ENCODE results near the gene ZNF536.
"Not testable (repeated sequence)": the region's sequence is repeated elsewhere in the genome, so short reads cannot be mapped to it uniquely, and the experiment has no call there.

ZNF536 gene

DNA sequence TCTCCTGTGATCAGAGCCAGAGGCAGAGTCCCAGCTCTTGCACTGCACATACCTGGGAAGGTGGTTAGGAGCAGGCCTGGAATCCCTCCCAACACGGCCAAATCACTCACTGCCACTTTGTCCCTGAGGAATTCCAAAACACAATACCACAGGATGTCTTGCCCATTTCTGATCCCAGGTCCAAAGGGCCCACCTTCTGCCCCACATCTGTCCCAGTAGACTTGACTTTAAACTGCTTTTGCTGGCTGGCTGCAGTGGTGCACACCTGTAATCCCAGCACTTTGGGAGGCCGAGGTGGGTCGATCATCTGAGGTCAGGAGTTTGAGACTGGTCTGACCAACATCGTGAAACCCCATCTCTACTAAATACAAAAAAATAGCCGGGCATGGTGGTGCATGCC, 18.9 kb downstream of the ZNF536 start:
- no peak overlapping the region for H3K4me3 ChIP-seq (ENCODE audit: control insufficient read depth, low read depth, low read length)
- TF ChIP-seq, protein P1, sequence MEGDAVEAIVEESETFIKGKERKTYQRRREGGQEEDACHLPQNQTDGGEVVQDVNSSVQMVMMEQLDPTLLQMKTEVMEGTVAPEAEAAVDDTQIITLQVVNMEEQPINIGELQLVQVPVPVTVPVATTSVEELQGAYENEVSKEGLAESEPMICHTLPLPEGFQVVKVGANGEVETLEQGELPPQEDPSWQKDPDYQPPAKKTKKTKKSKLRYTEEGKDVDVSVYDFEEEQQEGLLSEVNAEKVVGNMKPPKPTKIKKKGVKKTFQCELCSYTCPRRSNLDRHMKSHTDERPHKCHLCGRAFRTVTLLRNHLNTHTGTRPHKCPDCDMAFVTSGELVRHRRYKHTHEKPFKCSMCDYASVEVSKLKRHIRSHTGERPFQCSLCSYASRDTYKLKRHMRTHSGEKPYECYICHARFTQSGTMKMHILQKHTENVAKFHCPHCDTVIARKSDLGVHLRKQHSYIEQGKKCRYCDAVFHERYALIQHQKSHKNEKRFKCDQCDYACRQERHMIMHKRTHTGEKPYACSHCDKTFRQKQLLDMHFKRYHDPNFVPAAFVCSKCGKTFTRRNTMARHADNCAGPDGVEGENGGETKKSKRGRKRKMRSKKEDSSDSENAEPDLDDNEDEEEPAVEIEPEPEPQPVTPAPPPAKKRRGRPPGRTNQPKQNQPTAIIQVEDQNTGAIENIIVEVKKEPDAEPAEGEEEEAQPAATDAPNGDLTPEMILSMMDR (IDR thresholded peaks at IDR 0.05; ENCODE audit: control insufficient read depth, insufficient read depth, low read depth, low read length, missing control alignments), result no peak
- no peak for DNase-seq (ENCODE audit: low read depth)

DNA sequence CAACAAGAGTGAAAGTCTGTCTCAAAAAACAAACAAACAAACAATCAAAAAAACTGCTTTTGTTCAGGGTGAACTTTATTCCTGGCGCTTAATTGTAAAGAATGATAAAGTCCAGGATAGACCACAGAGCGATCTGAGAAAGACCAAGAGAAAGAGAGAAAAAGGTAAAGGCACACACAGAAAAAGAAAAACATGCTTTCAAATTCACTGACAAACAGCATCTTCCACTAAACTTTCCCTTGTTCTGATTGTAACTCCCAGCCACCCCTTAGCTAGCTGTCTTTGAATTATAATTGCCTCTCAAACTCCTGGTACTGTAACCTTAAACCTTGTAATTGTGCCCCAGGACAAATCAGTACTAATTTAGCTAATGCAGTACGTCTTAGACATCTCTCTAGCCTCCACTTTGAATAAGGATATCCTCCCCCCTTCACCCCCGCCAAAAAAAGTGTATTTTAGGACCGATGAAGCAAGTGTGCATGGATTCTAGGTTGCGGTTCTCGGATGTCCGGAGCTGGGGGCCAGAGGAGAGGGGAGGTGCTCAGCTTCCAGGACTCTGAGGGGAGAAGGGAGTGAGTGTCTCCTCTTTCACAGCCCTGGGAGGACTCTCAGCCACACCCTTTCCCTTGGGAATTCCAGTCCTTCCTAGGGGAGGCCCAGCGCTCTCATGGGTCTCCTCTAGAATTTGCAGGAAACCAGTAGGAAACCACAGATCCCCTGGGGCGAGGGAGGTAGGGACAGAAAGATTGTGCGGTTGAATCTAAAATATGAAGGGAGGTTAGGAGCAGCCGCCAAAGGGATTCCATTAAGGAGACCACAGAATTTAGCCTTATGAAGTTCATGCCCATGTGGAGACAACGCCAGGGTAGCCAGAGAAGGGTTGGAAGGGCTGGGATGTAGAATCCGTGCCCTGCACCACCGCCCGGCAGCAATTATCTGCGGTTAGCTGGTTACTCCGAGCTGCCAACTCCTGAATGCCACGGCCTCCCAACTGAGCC, 19.7 kb downstream of the ZNF536 start:
- no peak overlapping the region for H3K4me3 ChIP-seq (ENCODE audit: control insufficient read depth, low read depth, low read length)
- TF ChIP-seq, protein P1 (IDR thresholded peaks at IDR 0.05; ENCODE audit: control insufficient read depth, insufficient read depth, low read depth, low read length, missing control alignments), result no peak
- DNase-seq (ENCODE audit: low read depth), result peak; percentile 8

DNA sequence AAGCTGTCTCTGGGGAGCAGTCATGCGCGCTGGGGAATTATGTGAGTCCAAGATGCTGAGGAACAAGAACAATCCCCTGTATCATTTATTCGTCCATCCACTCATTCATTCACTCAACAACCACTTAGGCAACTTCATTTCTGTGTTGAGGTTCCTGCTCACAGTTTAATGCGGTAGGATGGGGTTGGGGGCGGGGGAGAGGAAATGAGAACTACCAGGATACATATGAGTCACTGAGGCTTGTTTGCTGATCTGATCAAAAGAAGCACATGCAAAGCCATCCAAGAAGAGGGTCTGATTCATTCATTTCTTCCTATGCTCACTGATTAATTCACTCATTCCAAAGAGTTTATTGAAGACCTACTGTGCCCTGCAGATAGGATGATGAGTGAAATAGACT, 20.9 kb downstream of the ZNF536 start:
- no peak overlapping the region for H3K4me3 ChIP-seq (ENCODE audit: control insufficient read depth, low read depth, low read length)
- TF ChIP-seq, protein P1 (IDR thresholded peaks at IDR 0.05; ENCODE audit: control insufficient read depth, insufficient read depth, low read depth, low read length, missing control alignments), result no peak
- no peak for DNase-seq (ENCODE audit: low read depth)

DNA sequence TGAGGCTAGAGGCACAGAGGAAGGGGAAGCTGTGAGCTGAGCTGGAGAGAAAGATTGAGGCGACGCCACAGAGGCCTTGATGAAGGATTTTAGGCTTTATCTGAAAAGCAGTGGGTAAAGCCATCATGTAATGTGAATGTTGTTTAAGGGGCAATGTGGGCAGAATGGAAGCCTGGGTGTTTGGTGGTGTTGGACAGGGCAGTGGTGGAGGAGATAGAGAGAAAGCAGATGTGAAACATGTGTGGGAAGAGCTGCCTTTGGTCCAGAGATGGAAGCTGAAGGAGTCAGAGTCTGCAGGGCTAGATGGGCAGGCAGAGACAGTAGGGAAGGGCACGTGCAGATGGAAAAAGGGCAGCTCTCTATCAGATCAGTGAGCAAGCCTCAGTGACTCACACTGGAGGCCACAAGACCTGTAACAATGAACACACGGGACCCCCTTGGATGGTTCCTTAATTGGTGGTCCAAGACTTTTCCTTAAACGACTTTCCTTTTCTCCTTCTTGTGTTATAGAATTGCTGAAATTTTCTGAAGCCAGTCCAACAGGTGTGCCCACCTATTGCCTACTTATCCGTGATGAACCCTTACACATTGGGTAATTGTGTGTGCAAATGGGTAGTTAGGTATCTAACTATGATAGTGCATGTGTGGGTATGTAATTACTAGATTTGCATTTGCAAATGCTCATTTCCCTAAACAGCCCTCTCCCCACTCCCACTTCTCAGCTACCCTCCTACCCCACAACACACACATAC, 21.7 kb downstream of the ZNF536 start:
- DNase-seq (ENCODE audit: low read depth), result no peak
- TF ChIP-seq, protein P1 (IDR thresholded peaks at IDR 0.05; ENCODE audit: control insufficient read depth, insufficient read depth, low read depth, low read length, missing control alignments), result no peak
- no peak overlapping the region for H3K4me3 ChIP-seq (ENCODE audit: control insufficient read depth, low read depth, low read length)

GRCh38 chr19:30394481-30395151, 22.4 kb downstream of the ZNF536 start:
- TF ChIP-seq, protein P1 (IDR thresholded peaks at IDR 0.05; ENCODE audit: control insufficient read depth, insufficient read depth, low read depth, low read length, missing control alignments), result no peak
- DNase-seq (ENCODE audit: low read depth), result no peak
- H3K4me3 ChIP-seq (ENCODE audit: control insufficient read depth, low read depth, low read length), result no peak overlapping the region

DNA sequence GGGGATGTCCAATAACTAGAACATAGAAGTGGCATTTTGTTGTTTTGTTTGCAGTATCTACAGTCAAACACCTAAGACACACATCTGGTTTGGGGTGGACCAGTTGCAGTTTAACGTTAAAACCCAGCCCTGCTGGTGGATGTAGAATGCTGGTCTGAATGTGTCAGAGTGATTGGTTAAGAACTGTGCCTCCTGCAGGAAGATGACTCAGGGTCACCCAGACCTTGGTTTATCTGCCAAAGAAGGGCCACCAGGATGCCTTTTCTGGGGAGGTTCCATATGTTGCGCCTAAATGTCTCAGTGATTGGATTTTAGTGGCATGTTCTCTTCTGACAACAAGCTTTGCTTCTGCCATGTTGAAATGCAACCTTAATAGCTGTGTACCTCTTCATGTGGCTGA, 23.1 kb downstream of the ZNF536 start:
- no peak for DNase-seq (ENCODE audit: low read depth)
- TF ChIP-seq, protein P1 (IDR thresholded peaks at IDR 0.05; ENCODE audit: control insufficient read depth, insufficient read depth, low read depth, low read length, missing control alignments), result no peak

DNA sequence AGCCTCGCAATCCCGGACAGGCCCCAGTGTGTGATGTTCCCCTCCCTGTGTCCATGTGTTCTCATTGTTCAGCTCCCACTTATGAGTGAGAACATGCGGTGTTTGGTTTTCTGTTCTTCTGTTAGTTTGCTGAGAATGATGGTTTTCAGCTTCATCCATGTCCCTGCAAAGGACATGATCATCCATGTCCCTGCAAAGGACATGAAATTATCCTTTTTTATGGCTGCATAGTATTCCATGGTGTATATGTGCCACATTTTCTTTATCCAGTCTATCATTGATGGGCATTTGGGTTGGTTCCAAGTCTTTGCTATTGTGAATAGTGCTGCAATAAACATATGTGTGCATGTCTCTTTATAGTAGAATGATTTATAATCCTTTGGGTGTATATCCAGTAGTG, 26.4 kb downstream of the ZNF536 start:
- H3K4me3 ChIP-seq (ENCODE audit: control insufficient read depth, low read depth, low read length); DNase-seq (ENCODE audit: low read depth): not testable (repeated sequence)

More for the DNA sequence above, 23.1 kb downstream of the ZNF536 start:
- no peak overlapping the region for H3K4me3 ChIP-seq (ENCODE audit: control insufficient read depth, low read depth, low read length)
